DMS53 treated with DMSO at 0.1 percent for 48 hours (cell line): ENCODE data around the gene KLHDC7A.

Experiments used
- DNase-seq: peaks from one replicate; lab custom pipeline; 2025; ENCODE audit not compliant: unreplicated experiment; lab: John Stamatoyannopoulos, UW

The KLHDC7A gene

DNA sequence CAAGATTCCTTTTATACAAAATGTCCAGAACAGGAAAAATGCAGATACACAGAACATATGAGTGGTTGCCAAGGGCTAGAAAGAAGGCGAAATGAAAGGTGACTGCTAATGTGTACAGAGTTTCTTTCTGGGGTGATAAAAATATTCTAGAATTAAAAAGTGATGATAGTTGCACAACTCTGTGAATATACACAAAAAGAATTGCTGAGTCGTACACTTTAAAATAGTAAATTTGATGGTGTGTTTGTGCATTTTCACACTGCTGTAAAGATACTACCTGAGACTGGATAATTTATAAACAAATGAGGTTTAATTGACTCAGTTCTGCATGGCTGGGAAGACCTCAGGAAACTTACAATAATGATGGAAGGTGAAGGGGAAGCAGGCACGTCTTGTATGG is 23.9 kb downstream of the KLHDC7A start:
- DNase-seq: no peak

DNA sequence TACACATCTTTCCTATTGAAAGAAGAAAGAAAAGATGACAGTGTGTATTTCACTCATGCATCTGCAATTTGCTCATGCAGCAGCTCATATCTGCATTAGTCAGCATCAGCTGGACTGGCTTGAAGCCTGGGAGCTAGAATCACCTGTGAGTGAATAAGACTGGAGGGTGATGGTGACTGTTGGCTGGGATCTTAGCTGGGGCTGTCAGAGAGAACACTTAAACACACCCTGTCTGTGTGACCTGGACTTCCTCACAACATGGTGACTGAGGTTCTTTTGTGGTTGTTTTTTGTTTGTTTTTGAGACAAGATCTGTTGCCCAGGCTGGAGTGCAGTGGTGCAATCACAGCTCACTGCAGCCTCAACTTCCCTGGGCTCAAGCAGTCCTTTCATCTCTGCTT is 24.9 kb downstream of the KLHDC7A start:
- no peak for DNase-seq

DNA sequence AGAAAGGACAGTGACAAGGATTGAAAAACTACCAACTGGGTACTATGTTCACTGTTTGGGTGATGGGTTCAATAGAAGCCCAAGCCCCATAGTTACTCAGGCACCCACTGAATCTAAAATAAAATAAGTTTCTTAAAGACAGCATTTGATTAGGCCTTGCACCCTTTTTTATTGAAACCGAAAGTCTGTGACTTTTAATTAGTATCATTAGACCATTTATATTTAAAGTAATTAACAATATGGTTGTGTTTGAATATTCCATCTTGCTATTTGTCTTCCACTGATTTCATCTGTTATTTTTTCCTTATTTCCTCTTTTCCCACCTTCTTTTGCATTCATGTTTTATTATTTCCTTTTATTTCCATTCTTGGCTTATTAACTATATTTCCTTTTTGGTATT is 27.4 kb downstream of the KLHDC7A start:
- no peak for DNase-seq

DNA sequence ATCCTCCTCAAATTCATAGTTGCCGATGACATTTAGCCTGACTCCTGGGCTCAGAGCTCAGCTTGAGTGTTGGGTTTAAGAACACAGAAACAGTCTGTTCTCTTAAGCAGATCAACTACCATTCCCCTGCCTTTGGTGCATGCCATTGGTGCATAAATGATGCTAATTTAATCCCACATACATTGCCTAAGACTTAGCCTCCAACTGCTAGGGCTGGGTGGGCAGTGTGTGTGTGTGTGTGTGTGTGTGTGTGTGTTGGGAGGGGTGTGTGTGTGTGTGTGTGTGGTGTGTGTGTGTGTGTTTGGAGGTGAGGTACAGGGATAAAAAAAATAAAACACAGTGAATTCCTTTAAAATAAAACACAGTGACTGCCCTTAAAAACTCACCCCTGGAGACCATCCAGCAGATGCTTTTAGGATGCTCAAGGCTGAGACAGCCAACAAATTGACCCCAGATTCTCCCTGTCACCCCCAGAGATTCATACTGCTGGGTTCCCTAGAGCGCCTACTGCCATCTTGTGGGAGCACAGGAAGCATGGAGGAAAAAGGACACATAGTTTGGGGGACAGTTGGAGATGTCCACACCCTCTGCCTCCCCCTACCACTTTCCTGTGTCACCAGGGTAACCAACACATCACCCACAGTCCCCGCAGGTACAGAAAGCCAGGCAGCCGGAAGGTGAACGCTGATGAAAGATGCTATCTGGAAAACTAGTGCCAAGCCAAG is 30.6 kb downstream of the KLHDC7A start:
- DNase-seq: no peak

DNA sequence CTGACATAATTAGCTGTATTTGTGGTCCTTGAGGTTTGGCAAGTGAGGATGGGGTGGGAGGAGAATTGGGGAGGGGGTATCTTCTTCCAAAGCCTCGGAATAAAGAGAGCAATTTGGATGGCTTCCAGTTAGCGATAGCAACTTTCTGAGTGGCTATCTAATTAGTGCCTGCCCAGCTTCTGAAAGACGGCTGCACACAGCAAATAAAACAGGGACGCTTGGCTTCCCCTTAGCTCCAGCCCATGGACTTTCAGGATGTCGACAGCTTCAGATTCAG is 31.1 kb downstream of the KLHDC7A start:
- DNase-seq: no peak

DNA sequence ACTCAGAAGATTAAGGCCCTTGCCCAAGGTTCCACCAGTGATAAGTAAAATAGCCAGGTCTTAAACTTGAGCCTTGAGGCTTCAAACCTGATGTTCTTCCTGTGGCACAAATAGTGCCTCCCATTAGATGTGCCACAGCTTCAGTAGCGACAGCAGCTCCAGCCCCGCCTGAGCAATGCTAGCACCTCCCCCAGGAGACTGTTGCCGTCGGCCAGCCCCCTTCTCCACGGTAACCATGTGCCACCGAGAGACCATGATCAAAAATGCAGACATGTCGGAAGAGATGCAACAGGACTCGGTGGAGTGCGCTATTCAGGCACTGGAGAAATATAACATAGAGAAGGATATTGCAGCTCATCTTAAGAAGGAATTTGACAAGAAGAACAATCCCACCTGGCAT is 32.2 kb downstream of the KLHDC7A start:
- no peak for DNase-seq

DNA sequence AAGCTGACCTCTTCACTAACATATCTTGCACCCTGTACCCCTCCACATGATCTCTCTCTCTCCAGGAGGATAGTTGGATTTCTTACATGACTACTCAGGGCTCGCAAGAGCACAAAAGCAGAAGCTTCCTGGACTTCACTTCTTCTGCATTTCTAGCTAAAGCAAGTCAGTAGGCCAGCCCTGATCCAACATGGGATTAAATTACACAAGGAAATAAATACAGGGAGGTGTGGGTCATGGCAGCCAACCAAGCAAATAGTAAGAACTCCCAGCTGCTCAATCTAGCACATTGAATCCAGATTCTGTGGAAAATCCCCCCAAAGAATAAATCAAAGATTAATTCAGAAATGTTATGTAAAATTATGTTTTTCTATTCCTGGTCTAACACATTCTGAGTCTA is 33.3 kb downstream of the KLHDC7A start:
- DNase-seq: no peak

DNA sequence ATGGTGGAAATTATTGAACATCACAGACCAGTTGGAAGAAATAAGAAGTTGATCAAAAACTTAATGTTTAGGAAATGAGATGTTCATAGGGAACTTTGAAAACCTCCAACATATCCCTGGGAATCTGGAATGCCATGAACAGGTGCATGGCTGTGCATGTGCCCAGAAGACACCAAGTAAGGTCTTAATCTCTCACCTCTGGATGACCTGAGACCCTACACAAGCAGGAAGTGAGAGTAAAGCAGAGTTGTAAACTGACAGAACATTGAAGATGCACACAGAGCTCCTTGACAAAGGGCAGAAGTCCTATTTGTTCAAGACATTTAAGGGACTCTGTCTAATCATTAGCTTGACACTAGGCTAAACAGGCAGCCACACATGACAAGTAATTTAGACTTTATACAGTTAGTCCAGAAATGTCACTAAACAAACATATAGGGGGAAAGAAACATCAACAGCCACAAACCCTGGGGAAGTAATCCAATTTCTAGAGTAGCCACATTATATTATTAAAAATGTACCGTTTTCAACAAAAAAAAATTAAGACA is 34.5 kb downstream of the KLHDC7A start:
- no peak for DNase-seq

DNA sequence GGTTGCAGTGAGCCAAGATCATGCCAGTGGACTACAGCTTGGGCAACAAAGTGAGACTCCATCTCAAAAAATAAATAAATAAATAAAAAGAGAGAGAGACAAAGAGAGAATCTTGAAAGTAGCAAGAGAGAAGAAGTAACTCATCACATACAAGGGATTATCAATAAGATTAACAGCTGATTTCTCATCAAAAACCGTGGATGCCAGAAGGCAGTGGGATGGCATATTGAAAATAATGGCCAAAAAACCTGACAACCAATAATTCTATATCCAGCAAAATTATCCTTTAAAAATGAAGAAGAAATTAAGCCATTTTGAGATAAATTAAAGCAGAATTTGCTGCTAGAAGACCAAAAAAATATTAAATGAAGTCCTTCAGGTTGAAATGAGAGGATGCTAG is 35.7 kb downstream of the KLHDC7A start:
- DNase-seq: no peak

DNA sequence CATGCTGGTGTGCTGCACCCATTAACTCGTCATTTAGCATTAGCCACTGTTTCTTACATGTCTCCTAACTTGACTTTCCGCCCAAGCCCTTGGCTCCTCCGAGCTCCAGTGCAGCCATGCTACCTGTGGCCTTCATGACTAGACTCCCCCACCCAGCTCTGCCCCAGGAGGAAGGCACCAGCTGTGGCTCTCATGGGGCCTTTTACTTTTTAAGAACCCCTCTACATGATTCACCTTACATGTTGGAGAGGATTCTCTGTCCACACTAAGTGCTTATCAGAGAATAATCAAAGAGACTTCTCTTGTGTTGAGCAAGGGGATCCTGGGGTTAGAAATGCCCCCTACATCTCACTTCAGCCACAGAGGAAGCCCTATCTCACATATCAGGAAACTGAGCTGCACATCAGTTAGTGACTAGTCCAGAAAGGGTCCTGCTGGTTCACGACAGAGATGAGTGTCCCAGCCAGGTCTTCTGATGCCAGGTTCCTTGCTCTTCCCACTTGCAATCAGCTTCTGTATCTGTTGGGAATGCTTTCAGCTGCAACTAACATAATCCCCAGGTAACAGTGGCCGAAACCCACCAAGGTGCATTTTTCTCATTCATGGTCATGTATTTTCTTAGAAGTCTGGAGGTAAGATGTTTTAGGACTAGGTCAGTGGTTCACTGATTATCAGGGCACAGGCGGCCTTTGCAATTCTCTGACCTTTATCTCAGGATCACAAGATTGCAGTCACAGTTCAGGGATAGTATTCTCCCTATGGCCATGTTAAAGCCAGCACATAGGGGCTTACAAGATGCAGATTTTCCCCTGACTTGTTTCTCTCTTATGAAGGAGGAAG is 45.9 kb downstream of the KLHDC7A start:
- DNase-seq: no peak

DNA sequence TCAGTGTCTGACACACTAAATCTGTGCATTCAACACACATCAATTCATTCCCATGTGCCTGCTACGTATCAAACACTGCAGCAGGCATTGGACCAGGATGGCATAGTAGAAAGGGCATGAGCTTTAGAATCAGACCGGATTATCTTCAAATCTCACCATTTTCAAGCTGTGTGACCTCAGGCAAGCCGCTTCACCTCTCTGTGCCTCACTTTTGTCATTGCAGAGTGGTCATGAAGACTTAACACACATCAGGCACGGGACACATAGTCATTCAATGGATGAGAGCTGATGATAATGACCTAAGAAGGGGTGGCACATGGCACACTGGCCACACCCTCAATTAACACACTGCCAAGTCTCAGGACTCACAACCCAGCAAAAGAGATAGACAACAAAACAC is 46.8 kb downstream of the KLHDC7A start:
- no peak for DNase-seq

DNA sequence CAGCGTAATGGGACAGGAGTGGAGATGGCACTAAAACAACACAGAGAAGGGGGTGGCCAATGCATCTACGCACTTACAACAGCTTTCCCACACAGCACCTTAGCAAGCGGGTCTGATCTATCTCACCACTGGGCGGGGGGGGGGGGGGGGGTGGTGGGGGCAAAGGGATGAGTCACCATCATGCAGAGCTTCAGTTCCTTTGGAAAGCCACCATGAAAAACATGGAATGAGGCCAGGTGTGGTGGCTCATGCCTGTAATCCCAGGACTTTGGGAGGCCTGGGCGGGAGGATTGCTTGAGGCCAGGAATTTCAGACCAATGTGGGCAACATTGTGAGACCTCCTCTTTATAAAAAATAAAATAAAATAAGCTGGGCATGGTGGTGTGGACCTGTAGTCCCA is 47.2 kb downstream of the KLHDC7A start:
- DNase-seq: no peak

DNA sequence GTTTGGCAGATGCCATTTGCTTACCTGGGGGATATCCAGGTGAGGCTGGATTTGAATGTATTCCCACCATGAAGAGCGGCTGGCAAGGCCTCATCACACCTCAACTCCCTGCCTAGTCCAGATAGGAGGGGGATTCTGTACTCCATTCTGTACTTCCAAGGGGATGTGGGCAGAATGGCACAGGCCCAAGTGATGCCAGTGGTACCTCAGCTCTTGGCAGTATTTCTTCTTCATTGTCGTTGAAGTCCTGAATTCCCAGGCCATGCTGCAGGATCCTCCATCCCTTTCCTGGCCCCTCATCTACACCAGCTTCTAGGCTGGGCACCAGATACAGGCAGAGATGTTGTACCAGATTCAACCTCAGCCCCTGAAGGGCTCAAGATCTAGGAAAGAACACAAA is 47.9 kb downstream of the KLHDC7A start:
- no peak for DNase-seq

DNA sequence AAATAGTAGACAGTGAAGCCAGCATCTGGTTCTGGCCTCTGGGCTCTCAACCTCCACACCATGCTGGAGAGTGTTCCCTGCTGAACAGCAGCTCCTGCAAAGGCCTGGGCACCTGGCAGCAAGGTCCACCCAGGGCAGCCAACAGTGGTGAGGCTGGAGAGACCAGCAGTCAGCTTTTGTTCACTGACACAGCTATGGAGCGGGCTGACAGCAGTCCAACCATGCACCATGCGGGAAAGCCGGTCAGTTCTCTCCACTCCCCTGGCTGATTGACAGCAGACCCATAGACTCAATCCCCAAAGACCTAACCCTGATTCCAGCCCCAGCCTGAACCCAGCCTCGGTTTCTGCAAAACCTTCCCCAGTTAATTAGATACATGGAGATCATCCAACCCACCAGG is 49.0 kb downstream of the KLHDC7A start:
- no peak for DNase-seq

DNA sequence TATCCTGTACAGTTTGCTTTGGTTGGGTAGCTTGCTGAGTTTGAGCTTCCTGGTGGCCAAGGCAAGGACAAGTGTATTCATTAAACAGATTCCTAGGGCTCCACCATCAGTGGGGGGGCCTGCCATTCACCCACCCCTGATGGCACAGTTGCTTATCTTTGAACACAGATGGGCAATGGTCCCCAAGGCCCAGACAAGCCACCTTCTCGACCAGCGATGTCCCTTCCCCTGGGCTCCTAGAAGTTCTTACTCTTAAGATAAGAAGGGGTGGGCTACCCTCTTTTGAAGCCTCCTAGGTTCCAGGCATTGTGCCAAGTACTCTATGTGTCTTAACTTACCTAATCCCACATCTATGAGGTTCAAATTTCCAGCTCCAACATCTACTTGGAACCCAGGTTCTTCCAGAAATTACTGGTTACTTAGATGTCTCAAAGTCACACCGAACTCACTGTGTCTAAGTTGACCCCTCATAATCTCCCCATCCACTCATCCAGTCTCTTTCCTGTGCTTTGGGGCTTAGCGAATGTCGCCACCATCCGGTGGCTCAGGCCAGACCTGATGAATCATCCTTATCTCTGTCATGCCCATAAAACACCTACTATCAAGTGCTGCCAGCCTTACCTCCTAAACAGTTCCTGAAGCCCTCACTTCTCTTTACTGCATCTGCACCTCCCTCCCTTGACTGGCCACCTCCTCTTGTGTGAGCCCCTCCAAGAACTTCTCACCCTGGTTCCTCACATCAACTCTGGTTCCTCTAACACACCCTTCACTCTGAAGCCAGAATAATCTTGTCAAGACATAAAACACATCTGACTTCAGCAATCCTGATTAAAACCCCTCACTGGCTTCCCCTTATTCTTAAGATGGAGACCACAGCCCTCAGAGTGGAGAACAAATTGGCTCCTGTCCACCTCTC is 50.1 kb downstream of the KLHDC7A start:
- no peak for DNase-seq

DNA sequence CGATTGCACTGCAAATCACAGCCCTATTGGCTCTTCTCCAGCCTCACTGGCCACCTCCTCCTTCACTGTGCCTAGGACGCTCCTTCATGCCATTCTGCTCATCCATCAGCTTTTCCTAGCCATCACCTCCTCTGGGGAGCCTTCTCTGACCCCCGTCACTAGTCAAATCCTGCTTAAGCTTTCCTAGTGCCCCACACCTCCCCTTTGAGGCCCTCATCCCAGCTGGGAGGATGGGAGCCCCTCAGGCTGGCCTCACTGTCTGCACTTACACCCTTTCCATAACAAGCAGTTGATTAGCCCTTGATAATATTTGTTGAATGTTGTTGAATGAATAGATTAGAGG is 50.7 kb downstream of the KLHDC7A start:
- DNase-seq: no peak

DNA sequence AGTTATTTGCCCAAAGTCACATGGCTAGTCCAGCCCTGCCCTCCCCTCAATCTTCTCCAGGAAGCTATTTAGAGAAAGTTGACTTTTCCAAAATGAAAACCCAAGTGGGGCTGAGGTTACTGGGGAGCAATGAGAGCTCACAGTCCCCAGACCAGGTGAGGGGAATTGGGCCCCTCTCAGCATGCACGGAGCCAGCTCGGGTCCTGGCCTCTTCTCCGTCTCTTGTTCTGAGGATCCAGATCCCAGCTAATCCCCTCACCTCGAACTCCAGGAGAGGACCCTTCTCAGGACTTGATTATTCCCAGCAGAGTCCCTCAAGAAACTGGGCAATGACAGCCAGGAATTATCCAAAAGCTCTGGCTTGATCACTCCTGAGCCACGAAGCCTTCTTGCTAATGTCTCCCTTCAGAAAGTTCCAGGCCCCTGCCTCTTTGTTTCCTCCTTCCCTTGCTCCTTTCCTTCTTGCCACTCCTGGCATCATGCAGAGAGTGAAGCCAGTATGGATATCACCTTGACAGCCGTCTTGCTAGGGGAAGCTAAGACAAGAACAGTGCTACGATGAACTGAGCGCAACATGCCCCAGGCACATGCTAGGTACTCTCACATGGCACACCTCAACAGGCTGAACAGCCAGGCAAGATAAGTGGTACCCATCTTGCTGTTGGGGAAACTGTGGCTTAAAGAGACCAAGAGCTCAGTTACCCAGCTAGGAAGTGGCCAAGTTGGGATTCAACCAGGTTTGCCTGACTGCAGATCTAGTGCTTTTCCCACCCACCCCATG is 51.9 kb downstream of the KLHDC7A start:
- no peak for DNase-seq

DNA sequence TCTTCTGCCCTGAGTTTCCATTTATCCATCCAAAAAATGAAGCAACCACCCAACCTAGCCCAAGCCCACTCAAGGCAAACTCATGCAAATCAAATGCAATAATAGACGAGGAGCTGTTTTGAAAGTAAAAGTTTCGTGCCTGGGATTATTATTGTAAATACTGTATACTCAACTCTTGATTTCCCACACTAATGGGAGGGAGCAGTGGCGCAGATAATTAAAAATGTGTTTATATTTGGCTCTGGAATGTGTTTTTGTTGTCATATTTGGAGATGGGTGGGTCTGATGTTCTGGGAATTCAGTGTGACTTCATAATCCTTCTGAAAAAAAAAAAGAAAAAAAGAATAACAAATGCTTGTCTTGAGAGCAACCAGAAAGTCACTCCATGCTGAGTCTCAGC is 52.5 kb downstream of the KLHDC7A start:
- no peak for DNase-seq

DNA sequence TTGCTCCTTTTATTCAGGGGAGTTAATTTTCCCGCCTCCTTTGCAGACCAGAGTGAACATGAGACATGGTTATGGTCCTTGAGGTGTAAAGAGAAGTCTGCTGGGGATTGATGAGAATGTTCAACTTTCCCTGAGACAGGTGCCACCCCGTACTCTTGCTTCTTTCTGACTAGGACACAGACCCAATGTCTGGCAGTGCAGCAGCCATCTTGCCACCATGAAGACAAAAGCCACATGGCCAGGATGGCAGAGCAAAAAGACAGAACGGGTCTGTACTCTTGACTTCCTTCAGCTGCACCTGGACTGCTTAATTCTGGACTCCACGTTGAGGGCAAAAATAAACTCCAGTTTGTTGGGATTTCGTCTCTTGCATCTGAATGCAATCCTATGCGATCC is 54.1 kb downstream of the KLHDC7A start:
- DNase-seq: no peak
